ENCODE results near the gene RNF130.

RNF130 gene, protein sequence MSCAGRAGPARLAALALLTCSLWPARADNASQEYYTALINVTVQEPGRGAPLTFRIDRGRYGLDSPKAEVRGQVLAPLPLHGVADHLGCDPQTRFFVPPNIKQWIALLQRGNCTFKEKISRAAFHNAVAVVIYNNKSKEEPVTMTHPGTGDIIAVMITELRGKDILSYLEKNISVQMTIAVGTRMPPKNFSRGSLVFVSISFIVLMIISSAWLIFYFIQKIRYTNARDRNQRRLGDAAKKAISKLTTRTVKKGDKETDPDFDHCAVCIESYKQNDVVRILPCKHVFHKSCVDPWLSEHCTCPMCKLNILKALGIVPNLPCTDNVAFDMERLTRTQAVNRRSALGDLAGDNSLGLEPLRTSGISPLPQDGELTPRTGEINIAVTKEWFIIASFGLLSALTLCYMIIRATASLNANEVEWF

DNA sequence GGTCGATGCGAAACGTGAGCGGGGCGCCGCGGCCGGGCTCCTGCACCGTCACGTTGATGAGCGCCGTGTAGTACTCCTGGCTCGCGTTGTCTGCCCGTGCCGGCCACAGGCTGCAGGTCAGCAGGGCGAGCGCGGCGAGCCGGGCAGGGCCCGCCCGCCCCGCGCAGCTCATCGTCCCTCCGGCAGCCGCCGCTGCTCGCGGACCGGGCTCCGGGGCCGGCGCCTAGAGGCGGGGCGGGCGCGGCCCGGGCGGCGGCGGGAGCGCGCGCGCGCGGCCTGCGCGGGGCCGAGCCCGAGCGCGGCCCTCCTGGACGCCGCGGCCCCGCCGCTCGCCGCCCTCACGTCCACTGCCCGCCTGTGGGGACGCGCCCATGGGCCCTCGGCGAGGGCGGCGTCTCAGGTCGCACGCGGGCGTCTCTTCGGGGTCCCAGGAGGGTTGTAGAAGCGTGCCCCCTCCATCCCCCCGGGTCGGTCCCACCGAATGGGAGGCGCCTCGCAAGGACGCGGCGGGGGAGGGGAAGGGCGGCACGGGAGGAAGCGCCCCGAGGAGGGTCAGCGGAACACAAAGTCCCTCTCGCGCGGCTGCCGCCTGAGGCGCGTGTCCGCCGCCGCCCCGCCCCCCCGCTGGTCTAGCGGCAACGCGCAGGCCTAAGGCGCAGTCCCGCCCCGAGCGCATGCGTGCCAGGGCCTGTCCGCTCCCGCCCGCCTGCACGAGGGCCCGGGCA is at the start of gene RNF130:
Gene RNF130 (minus strand): TSS at position 229 of the 725 bp plus-strand sequence. CDS start 57 bp downstream, at position 172.
- ATAC-seq = peak; percentile 83
- no peak for TF ChIP-seq TOX (CRISPR knock-in tag; IDR thresholded peaks at IDR 0.05; ENCODE audit: borderline replicate concordance)
- no peak for TF ChIP-seq RARB (CRISPR knock-in tag; IDR thresholded peaks at IDR 0.05)
- TF ChIP-seq ZFP30 (CRISPR knock-in tag; IDR thresholded peaks at IDR 0.05) = peak; percentile 54
- TF ChIP-seq PPARA (CRISPR knock-in tag; IDR thresholded peaks at IDR 0.05; ENCODE audit: borderline replicate concordance) = peak; percentile 96
- TF ChIP-seq ZNF8 (CRISPR knock-in tag; IDR thresholded peaks at IDR 0.05) = peak; percentile 59; the same call in 1 of the 2 replicates
- TF ChIP-seq, protein P1, sequence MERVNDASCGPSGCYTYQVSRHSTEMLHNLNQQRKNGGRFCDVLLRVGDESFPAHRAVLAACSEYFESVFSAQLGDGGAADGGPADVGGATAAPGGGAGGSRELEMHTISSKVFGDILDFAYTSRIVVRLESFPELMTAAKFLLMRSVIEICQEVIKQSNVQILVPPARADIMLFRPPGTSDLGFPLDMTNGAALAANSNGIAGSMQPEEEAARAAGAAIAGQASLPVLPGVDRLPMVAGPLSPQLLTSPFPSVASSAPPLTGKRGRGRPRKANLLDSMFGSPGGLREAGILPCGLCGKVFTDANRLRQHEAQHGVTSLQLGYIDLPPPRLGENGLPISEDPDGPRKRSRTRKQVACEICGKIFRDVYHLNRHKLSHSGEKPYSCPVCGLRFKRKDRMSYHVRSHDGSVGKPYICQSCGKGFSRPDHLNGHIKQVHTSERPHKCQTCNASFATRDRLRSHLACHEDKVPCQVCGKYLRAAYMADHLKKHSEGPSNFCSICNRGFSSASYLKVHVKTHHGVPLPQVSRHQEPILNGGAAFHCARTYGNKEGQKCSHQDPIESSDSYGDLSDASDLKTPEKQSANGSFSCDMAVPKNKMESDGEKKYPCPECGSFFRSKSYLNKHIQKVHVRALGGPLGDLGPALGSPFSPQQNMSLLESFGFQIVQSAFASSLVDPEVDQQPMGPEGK (CRISPR knock-in tag; IDR thresholded peaks at IDR 0.05; ENCODE audit: borderline replicate concordance) = peak; percentile 48; the same call in 1 of the 2 replicates
- TF ChIP-seq SNAI2 (CRISPR knock-in tag; IDR thresholded peaks at IDR 0.05) = peak; percentile 97
- peak; percentile 99 for TF ChIP-seq CSDC2 (CRISPR knock-in tag; IDR thresholded peaks at IDR 0.05)
- peak; percentile 81 for TF ChIP-seq ZNF70 (CRISPR knock-in tag; IDR thresholded peaks at IDR 0.05)
- no peak for TF ChIP-seq TCF4 (CRISPR knock-in tag; IDR thresholded peaks at IDR 0.05; ENCODE audit: borderline replicate concordance)
- peak; percentile 55; the same call in 1 of the 2 replicates for TF ChIP-seq GLIS3 (CRISPR knock-in tag; IDR thresholded peaks at IDR 0.05)
- TF ChIP-seq ZFP3 (CRISPR knock-in tag; IDR thresholded peaks at IDR 0.05) = peak; percentile 91
- TF ChIP-seq ZNF565 (CRISPR knock-in tag; conservative IDR thresholded peaks at IDR 0.05; ENCODE audit: low read depth) = peak; percentile 96
- TF ChIP-seq ARNTL (CRISPR knock-in tag; IDR thresholded peaks at IDR 0.05; ENCODE audit: borderline replicate concordance, low read depth) = peak; percentile 88
- 0 out of 2 replicates have a peak, but pooled peaks have one; percentile 76 for TF ChIP-seq BACH2 (CRISPR knock-in tag; IDR thresholded peaks at IDR 0.05; ENCODE audit: borderline replicate concordance)
- TF ChIP-seq ESRRG (CRISPR knock-in tag; IDR thresholded peaks at IDR 0.05) = peak; percentile 85
- peak; percentile 84; the same call in 1 of the 2 replicates for TF ChIP-seq OSR1 (CRISPR knock-in tag; IDR thresholded peaks at IDR 0.05)
- TF ChIP-seq, protein P2, sequence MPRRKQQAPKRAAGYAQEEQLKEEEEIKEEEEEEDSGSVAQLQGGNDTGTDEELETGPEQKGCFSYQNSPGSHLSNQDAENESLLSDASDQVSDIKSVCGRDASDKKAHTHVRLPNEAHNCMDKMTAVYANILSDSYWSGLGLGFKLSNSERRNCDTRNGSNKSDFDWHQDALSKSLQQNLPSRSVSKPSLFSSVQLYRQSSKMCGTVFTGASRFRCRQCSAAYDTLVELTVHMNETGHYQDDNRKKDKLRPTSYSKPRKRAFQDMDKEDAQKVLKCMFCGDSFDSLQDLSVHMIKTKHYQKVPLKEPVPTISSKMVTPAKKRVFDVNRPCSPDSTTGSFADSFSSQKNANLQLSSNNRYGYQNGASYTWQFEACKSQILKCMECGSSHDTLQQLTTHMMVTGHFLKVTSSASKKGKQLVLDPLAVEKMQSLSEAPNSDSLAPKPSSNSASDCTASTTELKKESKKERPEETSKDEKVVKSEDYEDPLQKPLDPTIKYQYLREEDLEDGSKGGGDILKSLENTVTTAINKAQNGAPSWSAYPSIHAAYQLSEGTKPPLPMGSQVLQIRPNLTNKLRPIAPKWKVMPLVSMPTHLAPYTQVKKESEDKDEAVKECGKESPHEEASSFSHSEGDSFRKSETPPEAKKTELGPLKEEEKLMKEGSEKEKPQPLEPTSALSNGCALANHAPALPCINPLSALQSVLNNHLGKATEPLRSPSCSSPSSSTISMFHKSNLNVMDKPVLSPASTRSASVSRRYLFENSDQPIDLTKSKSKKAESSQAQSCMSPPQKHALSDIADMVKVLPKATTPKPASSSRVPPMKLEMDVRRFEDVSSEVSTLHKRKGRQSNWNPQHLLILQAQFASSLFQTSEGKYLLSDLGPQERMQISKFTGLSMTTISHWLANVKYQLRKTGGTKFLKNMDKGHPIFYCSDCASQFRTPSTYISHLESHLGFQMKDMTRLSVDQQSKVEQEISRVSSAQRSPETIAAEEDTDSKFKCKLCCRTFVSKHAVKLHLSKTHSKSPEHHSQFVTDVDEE (CRISPR knock-in tag; IDR thresholded peaks at IDR 0.05) = peak; percentile 99
- TF ChIP-seq, protein P3, sequence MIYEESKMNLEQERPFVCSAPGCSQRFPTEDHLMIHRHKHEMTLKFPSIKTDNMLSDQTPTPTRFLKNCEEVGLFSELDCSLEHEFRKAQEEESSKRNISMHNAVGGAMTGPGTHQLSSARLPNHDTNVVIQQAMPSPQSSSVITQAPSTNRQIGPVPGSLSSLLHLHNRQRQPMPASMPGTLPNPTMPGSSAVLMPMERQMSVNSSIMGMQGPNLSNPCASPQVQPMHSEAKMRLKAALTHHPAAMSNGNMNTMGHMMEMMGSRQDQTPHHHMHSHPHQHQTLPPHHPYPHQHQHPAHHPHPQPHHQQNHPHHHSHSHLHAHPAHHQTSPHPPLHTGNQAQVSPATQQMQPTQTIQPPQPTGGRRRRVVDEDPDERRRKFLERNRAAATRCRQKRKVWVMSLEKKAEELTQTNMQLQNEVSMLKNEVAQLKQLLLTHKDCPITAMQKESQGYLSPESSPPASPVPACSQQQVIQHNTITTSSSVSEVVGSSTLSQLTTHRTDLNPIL (CRISPR knock-in tag; IDR thresholded peaks at IDR 0.05; ENCODE audit: low read depth) = no peak
- peak; percentile 57; the same call in 1 of the 2 replicates for TF ChIP-seq ISL1 (CRISPR knock-in tag; IDR thresholded peaks at IDR 0.05)
- peak; percentile 60; the same call in 1 of the 2 replicates for TF ChIP-seq ZC3H10 (CRISPR knock-in tag; IDR thresholded peaks at IDR 0.05)
- TF ChIP-seq, protein P4, sequence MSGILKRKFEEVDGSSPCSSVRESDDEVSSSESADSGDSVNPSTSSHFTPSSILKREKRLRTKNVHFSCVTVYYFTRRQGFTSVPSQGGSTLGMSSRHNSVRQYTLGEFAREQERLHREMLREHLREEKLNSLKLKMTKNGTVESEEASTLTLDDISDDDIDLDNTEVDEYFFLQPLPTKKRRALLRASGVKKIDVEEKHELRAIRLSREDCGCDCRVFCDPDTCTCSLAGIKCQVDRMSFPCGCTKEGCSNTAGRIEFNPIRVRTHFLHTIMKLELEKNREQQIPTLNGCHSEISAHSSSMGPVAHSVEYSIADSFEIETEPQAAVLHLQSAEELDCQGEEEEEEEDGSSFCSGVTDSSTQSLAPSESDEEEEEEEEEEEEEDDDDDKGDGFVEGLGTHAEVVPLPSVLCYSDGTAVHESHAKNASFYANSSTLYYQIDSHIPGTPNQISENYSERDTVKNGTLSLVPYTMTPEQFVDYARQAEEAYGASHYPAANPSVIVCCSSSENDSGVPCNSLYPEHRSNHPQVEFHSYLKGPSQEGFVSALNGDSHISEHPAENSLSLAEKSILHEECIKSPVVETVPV (CRISPR knock-in tag; IDR thresholded peaks at IDR 0.05) = no peak
- TF ChIP-seq, protein P5, sequence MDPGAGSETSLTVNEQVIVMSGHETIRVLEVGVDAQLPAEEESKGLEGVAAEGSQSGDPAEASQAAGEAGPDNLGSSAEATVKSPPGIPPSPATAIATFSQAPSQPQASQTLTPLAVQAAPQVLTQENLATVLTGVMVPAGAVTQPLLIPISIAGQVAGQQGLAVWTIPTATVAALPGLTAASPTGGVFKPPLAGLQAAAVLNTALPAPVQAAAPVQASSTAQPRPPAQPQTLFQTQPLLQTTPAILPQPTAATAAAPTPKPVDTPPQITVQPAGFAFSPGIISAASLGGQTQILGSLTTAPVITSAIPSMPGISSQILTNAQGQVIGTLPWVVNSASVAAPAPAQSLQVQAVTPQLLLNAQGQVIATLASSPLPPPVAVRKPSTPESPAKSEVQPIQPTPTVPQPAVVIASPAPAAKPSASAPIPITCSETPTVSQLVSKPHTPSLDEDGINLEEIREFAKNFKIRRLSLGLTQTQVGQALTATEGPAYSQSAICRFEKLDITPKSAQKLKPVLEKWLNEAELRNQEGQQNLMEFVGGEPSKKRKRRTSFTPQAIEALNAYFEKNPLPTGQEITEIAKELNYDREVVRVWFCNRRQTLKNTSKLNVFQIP (CRISPR knock-in tag; IDR thresholded peaks at IDR 0.05; ENCODE audit: borderline replicate concordance, low read depth) = 0 out of 2 replicates have a peak, but pooled peaks have one; percentile 33

All from SK-N-SH treated with all-trans-retinoic acid at 6 μM for 48 hours (cell line).